HUES6 (cell line): ENCODE results near the gene TOR4A.

Experiments used
- H3K27ac ChIP-seq: 2 replicates; pipeline ENCODE4 v1.7.0; 2013; ENCODE audit warnings: low read depth, mild to moderate bottlenecking, low read length, inconsistent platforms
- H3K27me3 ChIP-seq: 2 replicates; pipeline ENCODE4 v1.6.1; 2013; ENCODE audit warnings: low read length; ENCODE audit not compliant: control insufficient read depth, insufficient read depth
- H3K36me3 ChIP-seq: 2 replicates; pipeline ENCODE4 v1.6.1; 2013; ENCODE audit warnings: low read length; ENCODE audit not compliant: control insufficient read depth, insufficient read depth
- H3K4me1 ChIP-seq: 2 replicates; pipeline ENCODE4 v1.6.1; 2013; ENCODE audit warnings: low read length; ENCODE audit not compliant: control insufficient read depth, insufficient read depth
- H3K4me3 ChIP-seq: 2 replicates; pipeline ENCODE4 v1.5.1; 2013; ENCODE audit warnings: low read depth, low read length
- H3K9ac ChIP-seq: one replicate; pipeline ENCODE4 v1.6.1; 2013; ENCODE audit warnings: mild to moderate bottlenecking, low read length
- H3K9me3 ChIP-seq: 2 replicates; pipeline ENCODE4 v1.6.1; 2013; ENCODE audit warnings: low read depth, low read length; ENCODE audit not compliant: control insufficient read depth, insufficient read depth

Gene TOR4A

GRCh38 chr9:137301081-137301947 is 23.8 kb downstream of the TOR4A start:
- peaks cover 50% of the 10 kb centered on the region for H3K27me3 ChIP-seq
- H3K27ac ChIP-seq = no peak overlapping the region
- H3K36me3 ChIP-seq = no peaks in the 10 kb centered on the region
- H3K9me3 ChIP-seq = no peaks in the 10 kb centered on the region
- peak overlapping the region; percentile 59 for H3K9ac ChIP-seq
- peaks cover 65% of the 10 kb centered on the region for H3K4me1 ChIP-seq
- H3K4me3 ChIP-seq = peak overlapping the region; percentile 77

GRCh38 chr9:137302118-137302448 is 24.6 kb downstream of the TOR4A start, which contains the start of gene NRARP:
TSS of gene NRARP (minus strand) at chr9:137302271. CDS start at chr9:137301928, 343 bp downstream.
- Histone ChIP-seq H3K36me3 (no peaks in the 10 kb centered on the region), H3K9ac (peak within 1 kb of the TSS; percentile 59), H3K4me1 (peaks cover 62% of the 10 kb centered on the region), H3K4me3 (peak within 1 kb of the TSS; percentile 77), H3K27ac (no peak within 1 kb of the TSS), H3K9me3 (no peaks in the 10 kb centered on the region), H3K27me3 (peaks cover 42% of the 10 kb centered on the region)

- Histone ChIP-seq H3K4me1 (peaks cover 63% of the 10 kb centered on the region), H3K27ac (no peak overlapping the region), H3K36me3 (no peaks in the 10 kb centered on the region), H3K9me3 (no peaks in the 10 kb centered on the region), H3K4me3 (peak overlapping the region; percentile 46), H3K9ac (peak overlapping the region; percentile 22), H3K27me3 (peaks cover 37% of the 10 kb centered on the region; the same call in 1 of the 2 replicates)
Observed at GRCh38 chr9:137302449-137303150, 25.1 kb downstream of the TOR4A start.

GRCh38 chr9:137303151-137303892 is 25.8 kb downstream of the TOR4A start:
- Histone ChIP-seq H3K4me1 (peaks cover 57% of the 10 kb centered on the region), H3K9ac (peak overlapping the region; percentile 22), H3K27me3 (peaks cover 31% of the 10 kb centered on the region; the same call in 1 of the 2 replicates), H3K27ac (no peak overlapping the region), H3K4me3 (peak overlapping the region; percentile 46), H3K9me3 (no peaks in the 10 kb centered on the region), H3K36me3 (no peaks in the 10 kb centered on the region)

- H3K36me3 ChIP-seq = no peaks in the 10 kb centered on the region
- H3K9me3 ChIP-seq = no peaks in the 10 kb centered on the region
- H3K9ac ChIP-seq = no peak overlapping the region
- peaks cover 51% of the 10 kb centered on the region for H3K4me1 ChIP-seq
- peaks cover 25% of the 10 kb centered on the region; the same call in 1 of the 2 replicates for H3K27me3 ChIP-seq
- no peak overlapping the region for H3K4me3 ChIP-seq
- no peak overlapping the region for H3K27ac ChIP-seq
Observed at GRCh38 chr9:137303893-137304382, 26.4 kb downstream of the TOR4A start.

GRCh38 chr9:137304383-137305059 is 27.0 kb downstream of the TOR4A start:
- Histone ChIP-seq H3K4me1 (peaks cover 46% of the 10 kb centered on the region), H3K36me3 (no peaks in the 10 kb centered on the region), H3K9me3 (no peaks in the 10 kb centered on the region), H3K27me3 (peaks cover 20% of the 10 kb centered on the region; the same call in 1 of the 2 replicates), H3K27ac (no peak overlapping the region), H3K9ac (no peak overlapping the region), H3K4me3 (no peak overlapping the region)

- Histone ChIP-seq H3K27me3 (peaks cover 13% of the 10 kb centered on the region; the same call in 1 of the 2 replicates), H3K9ac (peak overlapping the region; percentile 34), H3K4me1 (peaks cover 46% of the 10 kb centered on the region), H3K4me3 (peak overlapping the region; percentile 22; the same call in 1 of the 2 replicates), H3K9me3 (no peaks in the 10 kb centered on the region), H3K27ac (no peak overlapping the region), H3K36me3 (no peaks in the 10 kb centered on the region)
Observed at GRCh38 chr9:137305060-137305797, 27.7 kb downstream of the TOR4A start.

GRCh38 chr9:137305798-137306065 is 28.2 kb downstream of the TOR4A start:
- Histone ChIP-seq H3K36me3 (no peaks in the 10 kb centered on the region), H3K27ac (no peak overlapping the region), H3K27me3 (peaks cover 12% of the 10 kb centered on the region; the same call in 1 of the 2 replicates), H3K9me3 (no peaks in the 10 kb centered on the region), H3K9ac (no peak overlapping the region), H3K4me1 (peaks cover 50% of the 10 kb centered on the region), H3K4me3 (no peak overlapping the region)

- no peak overlapping the region for H3K27ac ChIP-seq
- H3K4me3 ChIP-seq = no peak overlapping the region
- H3K36me3 ChIP-seq = no peaks in the 10 kb centered on the region
- H3K27me3 ChIP-seq = peaks cover 12% of the 10 kb centered on the region; the same call in 1 of the 2 replicates
- H3K9ac ChIP-seq = no peak overlapping the region
- no peaks in the 10 kb centered on the region for H3K9me3 ChIP-seq
- H3K4me1 ChIP-seq = peaks cover 56% of the 10 kb centered on the region
Observed at GRCh38 chr9:137306066-137306849, 28.7 kb downstream of the TOR4A start.
